ENCODE measurements around the gene NLRC4. TPM values are rescaled to one million over a fixed set of nuclear protein-coding genes. Genes with fewer than 3 reads are reported as not detected.

The NLRC4 gene
- total RNA-seq, 1 donor from 2014 or later: not detected

GRCh38 chr2:32192418-32192817 is 72.3 kb downstream of the NLRC4 start:
- no peak for DNase-seq (ENCODE audit: extremely low spot score, unreplicated experiment)
- H3K4me3 Mint-ChIP-seq: no peak overlapping the region
- no peaks in the 10 kb centered on the region for H3K27me3 Mint-ChIP-seq
- H3K27ac Mint-ChIP-seq: no peak overlapping the region
- no peaks in the 10 kb centered on the region for H3K9me3 Mint-ChIP-seq
- TF ChIP-seq CTCF (conservative IDR thresholded peaks at IDR 0.05): no peak
- H3K4me1 Mint-ChIP-seq (ENCODE audit: unreplicated experiment): no peaks in the 10 kb centered on the region
- H3K36me3 Mint-ChIP-seq: peaks cover 12% of the 10 kb centered on the region

- H3K4me3 Mint-ChIP-seq: no peak overlapping the region
- no peaks in the 10 kb centered on the region for H3K4me1 Mint-ChIP-seq (ENCODE audit: unreplicated experiment)
- H3K9me3 Mint-ChIP-seq: no peaks in the 10 kb centered on the region
- H3K27ac Mint-ChIP-seq: no peak overlapping the region
- no peak for TF ChIP-seq CTCF (conservative IDR thresholded peaks at IDR 0.05)
- no peaks in the 10 kb centered on the region for H3K27me3 Mint-ChIP-seq
- DNase-seq (ENCODE audit: extremely low spot score, unreplicated experiment): no peak
- H3K36me3 Mint-ChIP-seq: peaks cover 19% of the 10 kb centered on the region
Measured at GRCh38 chr2:32189011-32189410, 75.7 kb downstream of the NLRC4 start.

- H3K27me3 Mint-ChIP-seq: no peaks in the 10 kb centered on the region
- H3K4me1 Mint-ChIP-seq (ENCODE audit: unreplicated experiment): no peaks in the 10 kb centered on the region
- no peak overlapping the region for H3K4me3 Mint-ChIP-seq
- H3K27ac Mint-ChIP-seq: no peak overlapping the region
- no peaks in the 10 kb centered on the region for H3K9me3 Mint-ChIP-seq
- no peak for DNase-seq (ENCODE audit: extremely low spot score, unreplicated experiment)
- H3K36me3 Mint-ChIP-seq: peaks cover 17% of the 10 kb centered on the region
- TF ChIP-seq CTCF (conservative IDR thresholded peaks at IDR 0.05): no peak
Measured at GRCh38 chr2:32182667-32183066, 82.0 kb downstream of the NLRC4 start.

Other genes with a start within 250 kb of the NLRC4 start
- gene DPY30, start 225.1 kb downstream of the NLRC4 start, total RNA-seq (ENCODE audit: low replicate concordance): 84.4 and 84.5 TPM in 2 replicates
- gene SPAST, start 201.3 kb downstream of the NLRC4 start, total RNA-seq (ENCODE audit: low replicate concordance): 22.1 and 28.4 TPM in 2 replicates
- gene SLC30A6, start 99.0 kb downstream of the NLRC4 start, total RNA-seq (ENCODE audit: low replicate concordance): 32.1 and 34.2 TPM in 2 replicates
- gene YIPF4, start 13.0 kb upstream of the NLRC4 start, total RNA-seq (ENCODE audit: low replicate concordance): 40.8 and 46.1 TPM in 2 replicates
- 74.7 and 82.4 TPM in 2 replicates for gene BIRC6, start 92.1 kb upstream of the NLRC4 start, total RNA-seq (ENCODE audit: low replicate concordance)